Endothelial cell of umbilical vein (primary cell): ENCODE results near the gene PBOV1. TPM values are rescaled to one million over a fixed set of nuclear protein-coding genes. Genes with fewer than 3 reads are reported as not detected.

Source experiments
- BruUV-seq: library from RNA; stranded (reverse); fragments of 400-500 nt; replicated peaks from 2 replicates; lab custom pipeline; 2021; lab: Mats Ljungman, UMichigan
- CTCF ChIA-PET: fragments of 300-600, 350-600 bp; sonication (Branson Sonifier 250); formaldehyde crosslinking; loops from one replicate; lab custom pipeline; 2021; ENCODE audit warnings: antibody characterized with exemption, inconsistent platforms; lab: Charles Lee
- POLR2A ChIA-PET: fragments of 300-600, 350-600 bp; sonication (Branson Sonifier 250); formaldehyde crosslinking; loops from one replicate; lab custom pipeline; 2021; ENCODE audit warnings: antibody characterized with exemption, inconsistent platforms; lab: Charles Lee
- DNase-seq: peaks from one replicate; pipeline ENCODE4 v3.0.0-alpha.2; 2011; ENCODE audit warnings: low read depth, low spot score
- FAIRE-seq: peaks from 2 replicates; lab custom pipeline; 2011; peaks lifted over from hg19 to GRCh38; lab: Jason Lieb, UNC
- H2AFZ ChIP-seq: 2 replicates; pipeline ENCODE4 v1.6.0; 2012; ENCODE audit warnings: low read depth, low read length, control low read depth, inconsistent platforms
- H3K27ac ChIP-seq: 2 replicates; pipeline ENCODE4 v1.5.1; 2011; ENCODE audit warnings: low read depth, mild to moderate bottlenecking, control low read depth, low read length, moderate library complexity; ENCODE audit not compliant: insufficient read depth
- H3K27me3 ChIP-seq, 2 experiments: 2 replicates each; pipeline versions ENCODE4 v1.6.0 to v1.6.1; 2011; ENCODE audit warnings: low read length in 2 of 2, mixed read lengths in 1 of 2; ENCODE audit not compliant: control insufficient read depth in 2 of 2, insufficient read depth in 2 of 2
- H3K36me3 ChIP-seq, 2 experiments: 2 replicates in 1 of 2; 3 replicates in 1 of 2; pipeline ENCODE4 v1.5.1; 2011; ENCODE audit warnings: low read length in 2 of 2, mild to moderate bottlenecking in 1 of 2, moderate library complexity in 1 of 2; ENCODE audit not compliant: control insufficient read depth in 2 of 2, insufficient read depth in 2 of 2; ENCODE audit errors: extremely low read depth in 1 of 2
- H3K4me1 ChIP-seq: 3 replicates; pipeline ENCODE4 v1.5.1; 2011; ENCODE audit warnings: mild to moderate bottlenecking, low read length; ENCODE audit not compliant: control insufficient read depth, insufficient read depth; ENCODE audit errors: extremely low read depth
- H3K4me2 ChIP-seq: 2 replicates; pipeline ENCODE4 v1.6.1; 2011; ENCODE audit warnings: low read length, control low read depth, mixed read lengths; ENCODE audit not compliant: insufficient read depth
- H3K4me3 ChIP-seq, 3 experiments: fragments of 200-600 bp in 1 of 3; sonication (generic), shearing (Covaris generic) in 1 of 3; replicated peaks in 1 of 3; 2 replicates each; pipeline ENCODE4 v1.5.1; 2011 to 2016; ENCODE audit warnings: control low read depth in 3 of 3, low read length in 3 of 3, mild to moderate bottlenecking in 2 of 3, inconsistent platforms in 1 of 3, low read depth in 1 of 3, moderate library complexity in 1 of 3; ENCODE audit not compliant: insufficient read depth in 1 of 3
- H3K79me2 ChIP-seq: 2 replicates; pipeline ENCODE4 v1.6.0; 2012; ENCODE audit warnings: low read length, inconsistent platforms; ENCODE audit not compliant: control insufficient read depth, insufficient read depth
- H3K9ac ChIP-seq: replicated peaks from 2 replicates; pipeline ENCODE3; 2011; ENCODE audit warnings: low read length, control low read depth; ENCODE audit not compliant: insufficient read depth; ENCODE audit errors: extremely low read depth
- H3K9me1 ChIP-seq: replicated peaks from 3 replicates; pipeline ENCODE4 v1.6.0; 2011; ENCODE audit warnings: mild to moderate bottlenecking, low read length; ENCODE audit not compliant: control insufficient read depth, insufficient read depth; ENCODE audit errors: extremely low read depth
- H3K9me3 ChIP-seq: replicated peaks from 2 replicates; pipeline ENCODE4 v1.5.1; 2012; ENCODE audit warnings: low read length, inconsistent platforms; ENCODE audit not compliant: control insufficient read depth, insufficient read depth
- H4K20me1 ChIP-seq: replicated peaks from 2 replicates; pipeline ENCODE3; 2011; ENCODE audit warnings: mild to moderate bottlenecking, low read length; ENCODE audit not compliant: control insufficient read depth, insufficient read depth; ENCODE audit errors: extremely low read depth
- EZH2 ChIP-seq: IDR thresholded peaks from 2 replicates; pipeline ENCODE4 v1.6.1; 2012; ENCODE audit warnings: borderline replicate concordance, low read depth, mild to moderate bottlenecking, moderate library complexity, low read length, inconsistent platforms; ENCODE audit not compliant: severe bottlenecking
- FOS ChIP-seq: IDR thresholded peaks from 2 replicates; pipeline ENCODE4 v1.6.1; 2011; ENCODE audit warnings: mild to moderate bottlenecking, low read length, moderate library complexity, borderline replicate concordance; ENCODE audit not compliant: insufficient read depth
- GATA2 ChIP-seq: IDR thresholded peaks from 2 replicates; pipeline ENCODE4 v1.7.0; 2011; ENCODE audit warnings: low read depth, mild to moderate bottlenecking, moderate library complexity, mixed read lengths, low read length; ENCODE audit not compliant: insufficient read length, insufficient read depth
- JUN ChIP-seq: IDR thresholded peaks from 2 replicates; pipeline ENCODE4 v1.6.1; 2011; ENCODE audit warnings: borderline replicate concordance, low read depth; ENCODE audit not compliant: insufficient read length, insufficient read depth
- MYC ChIP-seq: IDR thresholded peaks from one replicate; pipeline ENCODE4 v1.6.1; 2011; ENCODE audit warnings: mild to moderate bottlenecking, low read depth, low read length
- POLR2A ChIP-seq: IDR thresholded peaks from 2 replicates; pipeline ENCODE4 v1.6.1; 2012; ENCODE audit warnings: low read depth, mild to moderate bottlenecking, control low read depth, low read length
- POLR2AphosphoS5 ChIP-seq: IDR thresholded peaks from 2 replicates; pipeline ENCODE4 v1.6.1; 2012; ENCODE audit warnings: low read depth, mild to moderate bottlenecking, control low read depth, low read length, moderate library complexity; ENCODE audit not compliant: insufficient read depth
- dilution Hi-C: fragments of 300-500 bp; cut with MboI; formaldehyde crosslinking; loops from one replicate; pipeline ENCODE4 v1.15.0; 2019; ENCODE audit warnings: low sequenced_read_pairs; ENCODE audit not compliant: extremely low pct_ligation_motif_present
- intact Hi-C: fragments of 100-400 bp; cut with micrococcal nuclease; formaldehyde crosslinking; loops from one replicate; pipeline ENCODE4 v1.10.0; 2022
- polyA plus RNA-seq, 4 experiments: library from polyadenylated mRNA; depleted of rRNA in 3 of 4; stranded (reverse) in 3 of 4; unstranded in 1 of 4; fragments of >200 nt; gene quantifications; 2 replicates each; pipeline versions ENCODE4 v1.2.1 to v1.2.3, GENCODE V29; 2011 to 2012; ENCODE audit warnings: missing spikeins in 1 of 4
- total RNA-seq: library from RNA; stranded (reverse); gene quantifications from 2 replicates; pipeline ENCODE4 v1.2.3, GENCODE V29; 2021
- TF ChIP-seq, protein P1 (sequence below), 2 donors: IDR thresholded peaks; 1 replicate in 1 of 2; 2 replicates in 1 of 2; pipeline ENCODE4 v1.5.1; 2011; ENCODE audit warnings: low read length in 2 of 2, mild to moderate bottlenecking in 2 of 2, moderate library complexity in 2 of 2, control low read depth in 1 of 2, inconsistent platforms in 1 of 2, low read depth in 1 of 2; ENCODE audit not compliant: insufficient read depth in 1 of 2; ENCODE audit errors: extremely low read depth in 1 of 2
- TF ChIP-seq, protein P2 (sequence below): IDR thresholded peaks from 2 replicates; pipeline ENCODE4 v1.6.1; 2011; ENCODE audit not compliant: insufficient read depth, insufficient read length

The PBOV1 gene
- total and polyA plus RNA-seq, 2 donors (not counting 3 experiments of a cell fraction or from before 2014, with no cell fraction given), result not detected

DNA sequence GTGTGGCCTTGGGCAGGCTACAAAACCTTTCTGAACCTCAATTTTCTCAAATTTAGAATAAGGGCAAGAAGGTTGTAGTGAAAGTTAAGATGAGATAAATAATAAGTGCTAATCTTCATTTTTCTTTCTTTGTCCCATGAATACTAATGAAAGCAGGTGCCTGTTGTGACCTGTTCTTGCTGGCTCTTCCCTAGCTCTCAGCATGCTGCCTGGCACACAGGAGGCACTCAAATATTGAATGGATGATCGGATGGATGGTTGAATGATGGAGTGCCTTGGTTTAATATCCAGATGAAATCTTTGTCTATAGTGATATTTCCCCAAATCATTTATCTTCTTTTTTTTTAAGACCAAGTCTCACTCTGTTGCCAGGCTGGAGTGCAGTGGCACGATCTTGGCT is 15.0 kb downstream of the PBOV1 start:
- Histone ChIP-seq H4K20me1 (no peaks in the 10 kb centered on the region), H3K4me1 (no peaks in the 10 kb centered on the region), H3K9me1 (no peaks in the 10 kb centered on the region), H3K4me3 (no peak overlapping the region), H3K9me3 (no peaks in the 10 kb centered on the region), H3K27me3 (no peaks in the 10 kb centered on the region), H2AFZ (no peak overlapping the region), H3K27ac (no peak overlapping the region), H3K79me2 (no peaks in the 10 kb centered on the region), H3K9ac (no peak overlapping the region), H3K4me2 (no peak overlapping the region), H3K36me3 (no peaks in the 10 kb centered on the region)
- CTCF ChIA-PET, result no interaction called here
- no peak for DNase-seq
- TF ChIP-seq, protein P1, sequence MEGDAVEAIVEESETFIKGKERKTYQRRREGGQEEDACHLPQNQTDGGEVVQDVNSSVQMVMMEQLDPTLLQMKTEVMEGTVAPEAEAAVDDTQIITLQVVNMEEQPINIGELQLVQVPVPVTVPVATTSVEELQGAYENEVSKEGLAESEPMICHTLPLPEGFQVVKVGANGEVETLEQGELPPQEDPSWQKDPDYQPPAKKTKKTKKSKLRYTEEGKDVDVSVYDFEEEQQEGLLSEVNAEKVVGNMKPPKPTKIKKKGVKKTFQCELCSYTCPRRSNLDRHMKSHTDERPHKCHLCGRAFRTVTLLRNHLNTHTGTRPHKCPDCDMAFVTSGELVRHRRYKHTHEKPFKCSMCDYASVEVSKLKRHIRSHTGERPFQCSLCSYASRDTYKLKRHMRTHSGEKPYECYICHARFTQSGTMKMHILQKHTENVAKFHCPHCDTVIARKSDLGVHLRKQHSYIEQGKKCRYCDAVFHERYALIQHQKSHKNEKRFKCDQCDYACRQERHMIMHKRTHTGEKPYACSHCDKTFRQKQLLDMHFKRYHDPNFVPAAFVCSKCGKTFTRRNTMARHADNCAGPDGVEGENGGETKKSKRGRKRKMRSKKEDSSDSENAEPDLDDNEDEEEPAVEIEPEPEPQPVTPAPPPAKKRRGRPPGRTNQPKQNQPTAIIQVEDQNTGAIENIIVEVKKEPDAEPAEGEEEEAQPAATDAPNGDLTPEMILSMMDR (IDR thresholded peaks at IDR 0.05; ENCODE audit: extremely low read depth in 1 of 2, insufficient read depth in 1 of 2, low read depth in 1 of 2, low read length in 2 of 2), result no peak
- TF ChIP-seq MYC (no peak), GATA2 (no peak), POLR2A (no peak), FOS (no peak), JUN (no peak), EZH2 (no peak), POLR2AphosphoS5 (no peak)
- TF ChIP-seq, protein P2, sequence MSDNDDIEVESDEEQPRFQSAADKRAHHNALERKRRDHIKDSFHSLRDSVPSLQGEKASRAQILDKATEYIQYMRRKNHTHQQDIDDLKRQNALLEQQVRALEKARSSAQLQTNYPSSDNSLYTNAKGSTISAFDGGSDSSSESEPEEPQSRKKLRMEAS, result no peak
- no TSS peak for BruUV-seq
- intact Hi-C loops (no loop called here), dilution Hi-C loops (no loop called here)
- FAIRE-seq, result no peak
- POLR2A ChIA-PET, result no interaction called here
